Gastroesophageal sphincter (tissue), 4 donors: ENCODE data around the gene DCAF11. TPM values are rescaled to one million over a fixed set of nuclear protein-coding genes. Genes with fewer than 3 reads are reported as not detected.

Experiments
- ATAC-seq: fragments of 150-250 bp; one replicate; pipeline ENCODE4 v1.9.1; 2016; ENCODE audit warnings: mild to moderate bottlenecking, moderate library complexity
- H3K27ac ChIP-seq, 4 donors: fragments of 200-600 bp; sonication (generic) in 3 of 4; 1 replicate in 3 of 4; 2 replicates in 1 of 4; pipeline ENCODE4 v1.5.1; 2016 to 2019
- H3K27me3 ChIP-seq: fragments of 200-600 bp; sonication (generic); one replicate; pipeline ENCODE4 v1.5.1; 2019
- H3K36me3 ChIP-seq, 2 donors: fragments of 200-600 bp; sonication (generic); one replicate each; pipeline ENCODE4 v1.5.1; 2019; ENCODE audit warnings: control low read depth in 1 of 2
- H3K4me1 ChIP-seq, 3 donors: fragments of 200-600 bp; sonication (generic); 1 replicate in 2 of 3; 2 replicates in 1 of 3; pipeline ENCODE4 v1.5.1; 2016 to 2019; ENCODE audit warnings: control low read depth in 2 of 3
- H3K4me3 ChIP-seq, 2 donors: fragments of 200-600 bp; sonication (generic); one replicate each; pipeline ENCODE4 v1.5.1; 2019; ENCODE audit warnings: mild to moderate bottlenecking in 1 of 2, moderate library complexity in 1 of 2
- H3K9me3 ChIP-seq, 3 donors: fragments of 200-600 bp; sonication (generic); one replicate each; pipeline ENCODE4 v1.5.1; 2017 to 2019; ENCODE audit warnings: control low read depth in 2 of 3
- CTCF ChIP-seq, 4 experiments: fragments of 200-600 bp in 2 of 4; fragments of 450-650 bp in 2 of 4; sonication (generic) in 1 of 4; IDR thresholded peaks; one replicate each; pipeline ENCODE4 v1.5.1; 2017 to 2019; ENCODE audit warnings: antibody characterized with exemption in 4 of 4, mild to moderate bottlenecking in 2 of 4, moderate library complexity in 2 of 4
- EP300 ChIP-seq: sonication (generic); formaldehyde crosslinking; IDR thresholded peaks from one replicate; pipeline ENCODE4 v1.6.1; 2017; ENCODE audit warnings: antibody characterized with exemption, mild to moderate bottlenecking
- POLR2A ChIP-seq, 2 donors: fragments of 450-650 bp; IDR thresholded peaks; one replicate each; pipeline ENCODE4 v1.6.1; 2017; ENCODE audit warnings: antibody characterized with exemption in 2 of 2, mild to moderate bottlenecking in 2 of 2, moderate library complexity in 1 of 2
- POLR2AphosphoS5 ChIP-seq: sonication (generic); formaldehyde crosslinking; IDR thresholded peaks from one replicate; pipeline ENCODE4 v1.6.1; 2017; ENCODE audit warnings: antibody characterized with exemption
- WGBS, 2 donors: methylation state at CpG; one replicate each; pipeline ENCODE4 v1.1.5; 2018; ENCODE audit warnings: low coverage in 1 of 2; 5-methylcytosine and 5-hydroxymethylcytosine counted together
- total RNA-seq, 4 donors: library from RNA; depleted of rRNA; stranded (reverse); fragments of >200 nt; gene quantifications; one replicate each; pipeline ENCODE4 v1.1.0, GENCODE V29; 2016

Gene DCAF11
- total RNA-seq, 4 donors from 2014 or later = 58.0 to 81.6 (median 71.6) TPM

DNA sequence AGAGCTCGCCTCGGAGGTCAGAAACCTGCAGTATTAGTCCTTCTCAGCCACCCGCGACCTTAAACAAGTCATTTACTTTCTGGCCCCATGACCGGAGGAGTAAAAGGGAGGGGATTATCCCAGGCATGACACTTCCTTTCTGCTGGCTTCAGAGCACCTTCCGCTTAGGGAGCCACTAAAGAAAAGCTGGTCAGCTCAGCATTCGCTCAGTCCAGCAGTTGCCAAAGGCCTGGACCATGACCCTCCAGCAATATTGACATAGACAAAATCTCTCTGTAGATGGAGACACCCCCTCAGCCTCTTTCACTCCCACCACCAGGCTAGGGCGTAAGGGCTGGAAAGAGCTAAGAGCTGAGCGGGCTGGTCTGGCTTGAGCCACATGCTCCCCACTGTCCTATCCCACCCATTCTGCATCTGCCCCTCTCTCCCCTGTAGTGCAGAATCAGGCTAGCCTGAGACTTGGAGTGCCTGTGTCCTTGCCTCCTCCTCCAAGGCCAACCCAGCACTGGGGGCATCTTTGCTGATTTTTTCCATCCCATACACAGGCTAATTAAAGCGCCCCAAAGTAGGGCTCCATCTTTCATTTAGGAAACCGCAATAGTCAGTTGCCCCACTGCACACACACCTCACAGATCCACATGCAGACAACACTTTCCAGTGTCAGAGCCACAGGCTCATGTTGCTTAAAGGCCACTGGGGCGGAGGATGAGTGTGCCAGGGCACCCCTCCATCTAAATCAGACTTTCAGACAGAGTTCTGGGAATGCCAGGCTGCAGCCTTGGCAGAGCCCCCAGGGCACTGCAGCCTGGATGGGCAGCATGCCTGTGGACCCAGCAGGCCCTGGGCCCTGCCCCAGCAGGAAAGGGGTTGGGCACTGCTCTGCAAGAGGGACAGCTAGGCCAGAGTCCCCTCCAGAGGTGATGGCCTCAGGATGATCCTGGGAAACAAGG is 47.2 kb upstream of the DCAF11 start:
- Histone ChIP-seq H3K27ac (no peak overlapping the region), H3K9me3 (no peaks in the 10 kb centered on the region), H3K36me3 (no peaks in the 10 kb centered on the region), H3K4me3 (no peak overlapping the region), H3K27me3 (peaks cover 14% of the 10 kb centered on the region), H3K4me1 (peaks cover 0 to 13% (median 0%) of the 10 kb centered on the region in 3 donors)
- no peak for ATAC-seq
- 76 to 86% methylated on average over 6 to 8 of the region's 12 CpGs for WGBS, 2 donors
- TF ChIP-seq POLR2AphosphoS5 (no peak), CTCF (IDR thresholded peaks at IDR 0.05) (no peak), POLR2A (IDR thresholded peaks at IDR 0.05) (no peak), EP300 (no peak)

DNA sequence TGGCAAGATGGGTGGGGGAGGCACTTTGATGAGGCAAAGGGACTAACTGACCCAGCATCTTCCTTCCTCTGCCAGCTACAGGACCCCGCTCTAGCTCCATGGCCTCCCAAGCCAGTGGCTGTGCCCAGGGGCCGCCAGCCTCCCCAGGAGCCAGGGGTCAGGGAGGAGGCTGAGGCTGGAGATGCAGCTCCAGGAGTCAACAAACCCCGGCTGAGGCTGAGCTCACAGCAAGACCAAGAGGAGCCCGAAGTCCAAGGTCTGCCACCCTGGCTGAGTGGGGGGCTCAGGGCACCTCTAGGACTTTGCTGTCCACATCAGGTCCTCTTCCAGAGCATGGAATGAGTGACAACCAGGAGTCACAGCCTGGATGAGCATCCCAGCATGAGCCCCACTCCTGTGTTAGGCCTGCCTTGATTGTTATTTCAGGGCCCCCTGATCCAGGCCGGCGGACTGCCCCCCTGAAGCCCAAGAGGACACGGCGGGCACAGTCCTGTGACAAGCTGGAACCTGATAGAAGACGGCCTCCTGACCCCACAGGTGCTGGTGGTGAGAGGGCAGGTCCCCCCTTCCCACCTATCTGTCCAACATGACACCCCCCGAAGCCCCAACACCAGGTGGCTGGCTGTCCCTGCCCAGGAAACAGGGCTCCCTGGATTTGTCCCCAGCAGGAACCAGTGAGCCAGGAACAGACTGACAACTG is 45.7 kb upstream of the DCAF11 start:
- ATAC-seq = no peak
- no CpG with 5 or more reads among the region's 10 CpGs for WGBS, 2 donors
- no peak overlapping the region for H3K4me3 ChIP-seq
- TF ChIP-seq CTCF (IDR thresholded peaks at IDR 0.05) (no peak), POLR2A (IDR thresholded peaks at IDR 0.05) (no peak), POLR2AphosphoS5 (no peak), EP300 (no peak)
- no peaks in the 10 kb centered on the region for H3K9me3 ChIP-seq
- H3K27ac ChIP-seq = no peak overlapping the region
- no peaks in the 10 kb centered on the region for H3K36me3 ChIP-seq
- peaks cover 0 to 21% (median 0%) of the 10 kb centered on the region in 3 donors for H3K4me1 ChIP-seq
- H3K27me3 ChIP-seq = peaks cover 28% of the 10 kb centered on the region

DNA sequence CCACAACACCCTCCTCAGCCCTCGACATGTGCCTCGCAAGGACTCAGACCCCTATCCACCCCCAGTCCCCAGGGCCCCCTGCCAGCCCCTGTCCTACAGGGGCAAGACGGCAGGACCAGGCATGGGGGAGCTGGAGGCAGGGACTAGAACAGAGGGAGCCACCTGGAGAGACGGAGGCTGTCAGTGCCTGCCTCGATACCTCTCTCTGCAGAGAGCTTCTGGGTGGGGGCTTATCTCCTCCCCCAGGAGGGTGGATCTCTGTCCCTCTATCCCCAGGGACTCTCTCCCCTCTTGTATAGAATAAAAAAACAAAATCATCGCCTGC is 45.2 kb upstream of the DCAF11 start:
- ATAC-seq = no peak
- 63 to 100% methylated on average over 2 of the region's 6 CpGs for WGBS, 2 donors
- Histone ChIP-seq H3K4me1 (peaks cover 0 to 21% (median 0%) of the 10 kb centered on the region in 3 donors), H3K27me3 (peaks cover 32% of the 10 kb centered on the region), H3K4me3 (no peak overlapping the region), H3K27ac (no peak overlapping the region), H3K9me3 (no peaks in the 10 kb centered on the region), H3K36me3 (no peaks in the 10 kb centered on the region)
- TF ChIP-seq EP300 (no peak), POLR2AphosphoS5 (no peak), POLR2A (IDR thresholded peaks at IDR 0.05) (no peak), CTCF (IDR thresholded peaks at IDR 0.05) (no peak)

- H3K27me3 ChIP-seq = peaks cover 38% of the 10 kb centered on the region
- H3K27ac ChIP-seq = no peak overlapping the region
- TF ChIP-seq POLR2A (IDR thresholded peaks at IDR 0.05) (no peak), EP300 (no peak), POLR2AphosphoS5 (no peak), CTCF (IDR thresholded peaks at IDR 0.05) (no peak)
- H3K36me3 ChIP-seq = no peaks in the 10 kb centered on the region
- H3K4me1 ChIP-seq = peaks cover 0 to 21% (median 0%) of the 10 kb centered on the region in 3 donors
- H3K4me3 ChIP-seq = no peak overlapping the region
- ATAC-seq = no peak
- no peaks in the 10 kb centered on the region for H3K9me3 ChIP-seq
- 80% methylated on average over 10 of the region's 10 CpGs; no CpG with 5 or more reads in 1 of the 2 donors for WGBS, 2 donors
These were observed 44.1 kb upstream of the DCAF11 start for GRCh38 chr14:24070285-24071143.
